Erythroblast (primary cell): ENCODE results near the gene NUP50.

Experiments
- GATA1 ChIP-seq: IDR thresholded peaks from 2 replicates; pipeline ENCODE4 v1.6.1; 2011; ENCODE audit warnings: low read depth, mild to moderate bottlenecking, control low read depth, low read length, moderate library complexity
- POLR2A ChIP-seq: IDR thresholded peaks from 2 replicates; pipeline ENCODE4 v1.6.1; 2011; ENCODE audit warnings: mild to moderate bottlenecking, low read length

GRCh38 chr22:45190202-45190872, 26.6 kb downstream of the NUP50 start:
- no peak for TF ChIP-seq POLR2A
- no peak for TF ChIP-seq GATA1
